ENCODE results near the gene WFIKKN1. TPM values are rescaled to one million over a fixed set of nuclear protein-coding genes. Genes with fewer than 3 reads are reported as not detected.

WFIKKN1 gene
- total RNA-seq, 2 donors from 2014 or later, result 0.92 to 1.2 TPM

DNA sequence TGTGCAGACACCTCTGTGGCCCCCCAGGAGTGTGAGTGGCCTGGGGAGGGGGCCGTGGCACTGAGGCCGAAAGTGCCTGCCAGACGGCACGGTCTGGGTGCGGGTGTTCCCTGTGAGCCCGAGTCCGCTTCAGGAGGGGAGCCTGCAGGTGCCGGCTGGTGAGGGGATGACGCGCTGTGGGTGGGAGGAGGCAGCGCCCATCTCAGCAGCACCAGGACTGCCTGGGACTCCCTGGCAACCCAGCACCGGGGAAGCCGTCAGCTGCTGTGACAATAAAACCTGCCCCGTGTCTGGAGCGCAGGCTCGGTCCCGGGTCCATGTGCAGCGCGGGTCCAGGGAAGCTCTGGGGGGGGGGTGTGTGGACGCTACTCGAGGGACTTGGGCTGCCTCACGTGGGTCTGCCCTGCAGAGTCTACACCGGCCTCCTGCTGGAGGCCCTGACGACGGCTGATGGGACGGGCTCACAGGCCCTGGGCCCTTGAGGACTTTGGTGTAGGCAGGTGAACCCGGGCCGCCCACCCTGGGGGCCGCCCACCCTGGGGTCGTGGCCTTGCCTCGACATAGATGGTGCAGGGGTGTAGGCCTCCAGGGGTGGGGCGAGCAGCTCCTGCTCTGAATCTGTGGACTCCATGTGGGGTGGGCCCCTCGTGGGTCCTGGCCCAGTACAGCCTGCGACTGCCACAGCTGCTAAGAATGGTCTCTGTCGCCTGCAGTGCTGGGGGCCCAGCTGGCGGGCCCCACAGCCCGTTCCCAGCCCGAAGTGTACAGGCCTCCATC lies 46.8 kb upstream of the WFIKKN1 start:
- H3K36me3 ChIP-seq, result no peaks in the 10 kb centered on the region
- no peak overlapping the region for H3K4me3 ChIP-seq
- no peak for ATAC-seq (ENCODE audit: insufficient number of reproducible peaks, low FRiP score, low read depth)
- H3K27me3 ChIP-seq (replicated peaks; ENCODE audit: insufficient read depth), result no peaks in the 10 kb centered on the region
- H3K27ac ChIP-seq, result no peak overlapping the region
- no peaks in the 10 kb centered on the region for H3K9me3 ChIP-seq
- no peak for DNase-seq (ENCODE audit: low spot score)
- TF ChIP-seq, protein P1, sequence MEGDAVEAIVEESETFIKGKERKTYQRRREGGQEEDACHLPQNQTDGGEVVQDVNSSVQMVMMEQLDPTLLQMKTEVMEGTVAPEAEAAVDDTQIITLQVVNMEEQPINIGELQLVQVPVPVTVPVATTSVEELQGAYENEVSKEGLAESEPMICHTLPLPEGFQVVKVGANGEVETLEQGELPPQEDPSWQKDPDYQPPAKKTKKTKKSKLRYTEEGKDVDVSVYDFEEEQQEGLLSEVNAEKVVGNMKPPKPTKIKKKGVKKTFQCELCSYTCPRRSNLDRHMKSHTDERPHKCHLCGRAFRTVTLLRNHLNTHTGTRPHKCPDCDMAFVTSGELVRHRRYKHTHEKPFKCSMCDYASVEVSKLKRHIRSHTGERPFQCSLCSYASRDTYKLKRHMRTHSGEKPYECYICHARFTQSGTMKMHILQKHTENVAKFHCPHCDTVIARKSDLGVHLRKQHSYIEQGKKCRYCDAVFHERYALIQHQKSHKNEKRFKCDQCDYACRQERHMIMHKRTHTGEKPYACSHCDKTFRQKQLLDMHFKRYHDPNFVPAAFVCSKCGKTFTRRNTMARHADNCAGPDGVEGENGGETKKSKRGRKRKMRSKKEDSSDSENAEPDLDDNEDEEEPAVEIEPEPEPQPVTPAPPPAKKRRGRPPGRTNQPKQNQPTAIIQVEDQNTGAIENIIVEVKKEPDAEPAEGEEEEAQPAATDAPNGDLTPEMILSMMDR (IDR thresholded peaks at IDR 0.05), result no peak
- H3K4me1 ChIP-seq (ENCODE audit: control insufficient read depth in 1 of 2, low read depth in 2 of 2), result peaks cover 9 to 24% of the 10 kb centered on the region in 2 donors

DNA sequence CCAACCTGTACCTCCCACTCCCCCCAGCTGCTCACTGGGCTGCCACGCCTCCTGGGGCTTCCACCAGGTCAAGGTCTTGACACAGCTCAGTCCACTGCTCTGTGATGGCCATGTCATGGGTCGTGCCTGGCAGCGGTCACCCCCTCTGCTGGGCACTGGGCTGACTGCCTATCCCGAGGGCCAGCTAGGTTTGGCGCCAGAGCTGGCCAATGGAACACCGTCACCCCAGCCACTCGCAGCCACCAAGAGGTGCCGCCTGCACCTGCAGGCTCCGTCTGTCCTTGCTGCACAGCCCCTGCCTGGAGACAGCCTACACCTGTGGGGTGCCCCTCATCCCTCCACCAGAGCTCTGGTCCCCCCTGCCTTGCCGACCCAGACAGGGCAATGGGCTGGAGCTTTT lies 45.4 kb upstream of the WFIKKN1 start:
- Histone ChIP-seq H3K4me3 (no peak overlapping the region), H3K36me3 (no peaks in the 10 kb centered on the region), H3K9me3 (no peaks in the 10 kb centered on the region), H3K27ac (no peak overlapping the region), H3K4me1 (ENCODE audit: control insufficient read depth in 1 of 2, low read depth in 2 of 2) (peaks cover 9 to 24% of the 10 kb centered on the region in 2 donors), H3K27me3 (replicated peaks; ENCODE audit: insufficient read depth) (no peaks in the 10 kb centered on the region)
- no peak for ATAC-seq (ENCODE audit: insufficient number of reproducible peaks, low FRiP score, low read depth)
- TF ChIP-seq, protein P1 (IDR thresholded peaks at IDR 0.05), result no peak
- no peak for DNase-seq (ENCODE audit: low spot score)

DNA sequence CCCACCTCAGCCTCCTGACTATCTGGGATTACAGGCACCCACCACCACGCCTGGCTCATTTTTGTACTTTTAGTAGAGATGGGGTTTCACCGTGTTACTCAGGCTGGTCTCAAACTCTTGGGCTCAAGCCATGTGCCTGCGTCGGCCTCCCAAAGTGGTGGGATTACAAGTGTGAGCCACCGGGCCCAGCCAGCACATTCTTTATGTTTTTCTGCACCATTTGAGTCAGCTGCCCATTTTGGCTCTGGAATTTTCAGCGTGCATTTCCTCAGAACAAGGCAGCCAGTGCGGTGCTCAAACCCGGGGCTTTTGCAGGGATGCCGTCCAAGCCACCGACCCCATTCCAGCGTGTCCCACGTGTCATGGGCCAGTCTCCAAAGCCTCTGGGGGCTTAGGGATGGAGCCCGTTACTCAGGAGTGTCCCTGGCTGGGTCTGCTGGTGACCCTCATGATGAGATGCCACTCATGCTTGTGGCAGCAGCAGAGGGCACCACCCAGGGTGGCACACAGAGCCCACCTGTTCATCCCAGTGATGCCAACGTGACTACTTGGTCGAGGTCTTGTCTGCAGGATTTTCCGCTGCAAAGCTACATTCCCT lies 44.6 kb upstream of the WFIKKN1 start:
- Histone ChIP-seq H3K4me1 (ENCODE audit: control insufficient read depth in 1 of 2, low read depth in 2 of 2) (peaks cover 15 to 31% of the 10 kb centered on the region in 2 donors), H3K27me3 (replicated peaks; ENCODE audit: insufficient read depth) (no peaks in the 10 kb centered on the region), H3K36me3 (no peaks in the 10 kb centered on the region), H3K9me3 (no peaks in the 10 kb centered on the region), H3K4me3 (no peak overlapping the region), H3K27ac (no peak overlapping the region)
- ATAC-seq (ENCODE audit: insufficient number of reproducible peaks, low FRiP score, low read depth) (no peak), DNase-seq (ENCODE audit: low spot score) (no peak)
- TF ChIP-seq, protein P1 (IDR thresholded peaks at IDR 0.05), result no peak

DNA sequence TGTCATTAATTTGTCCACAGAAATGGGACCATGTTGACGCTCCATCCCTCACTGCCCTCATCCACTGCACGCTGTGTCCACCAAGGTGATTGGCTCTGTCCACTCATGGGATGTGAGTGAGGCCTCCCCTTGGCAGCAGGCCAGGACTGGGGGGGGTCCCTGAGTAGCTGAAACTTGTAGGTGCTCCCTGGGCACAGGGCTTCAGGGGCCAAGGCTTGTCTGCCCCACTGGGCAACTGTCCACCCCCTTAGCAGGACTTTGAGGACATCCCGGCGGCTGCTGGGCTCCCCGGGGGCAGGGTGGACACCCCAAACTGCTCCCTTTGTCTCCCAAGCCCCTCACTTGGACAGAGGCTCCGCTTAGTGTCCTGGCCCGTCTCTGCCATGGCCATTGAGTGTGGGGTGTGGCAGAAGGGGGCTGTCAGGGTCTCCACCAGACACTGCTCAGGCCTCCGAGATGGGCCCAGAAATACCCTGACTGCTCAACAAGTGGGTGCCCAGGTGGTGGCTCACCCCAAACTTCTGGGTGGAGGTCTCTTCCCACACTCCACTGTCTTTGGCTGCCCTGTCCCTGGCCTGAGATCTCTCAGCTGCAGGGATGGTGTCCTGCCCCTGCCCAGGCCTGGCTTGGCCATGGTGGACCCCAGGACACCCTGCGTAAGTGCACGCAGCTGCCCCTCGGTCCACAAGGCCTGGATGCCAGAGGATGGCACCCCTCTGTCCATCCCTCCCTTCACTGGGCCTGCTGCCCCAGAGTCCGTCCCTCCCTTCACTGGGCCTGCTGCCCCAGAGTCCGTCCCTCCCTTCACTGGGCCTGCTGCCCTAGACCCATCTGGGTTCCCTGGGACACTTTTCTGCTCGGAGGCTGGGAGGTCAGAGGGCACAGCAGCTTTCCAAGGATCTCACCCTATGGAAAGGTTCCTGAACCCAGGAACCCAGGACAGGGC lies 43.9 kb upstream of the WFIKKN1 start:
- H3K36me3 ChIP-seq, result no peaks in the 10 kb centered on the region
- no peak overlapping the region for H3K27ac ChIP-seq
- TF ChIP-seq, protein P1 (IDR thresholded peaks at IDR 0.05), result no peak
- H3K27me3 ChIP-seq (replicated peaks; ENCODE audit: insufficient read depth), result no peaks in the 10 kb centered on the region
- no peak overlapping the region for H3K4me3 ChIP-seq
- peaks cover 19 to 38% of the 10 kb centered on the region in 2 donors for H3K4me1 ChIP-seq (ENCODE audit: control insufficient read depth in 1 of 2, low read depth in 2 of 2)
- H3K9me3 ChIP-seq, result no peaks in the 10 kb centered on the region
- DNase-seq (ENCODE audit: low spot score), result no peak
- no peak for ATAC-seq (ENCODE audit: insufficient number of reproducible peaks, low FRiP score, low read depth)

DNA sequence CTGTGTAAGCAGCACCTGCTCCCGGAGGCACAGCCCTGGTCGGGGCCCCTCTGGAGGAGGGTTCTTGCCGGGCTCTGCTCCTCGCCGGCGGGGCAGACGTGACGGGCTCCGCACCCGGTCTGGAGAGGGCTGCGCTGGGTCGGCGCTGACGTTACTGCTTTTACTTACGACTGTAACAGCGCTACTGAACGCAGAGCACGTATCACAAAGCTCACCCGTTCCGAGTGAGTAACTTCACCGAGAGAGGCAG lies 42.2 kb upstream of the WFIKKN1 start:
- ATAC-seq (ENCODE audit: insufficient number of reproducible peaks, low FRiP score, low read depth), result peak; percentile 8
- no peaks in the 10 kb centered on the region for H3K27me3 ChIP-seq (replicated peaks; ENCODE audit: insufficient read depth)
- peaks cover 19 to 47% of the 10 kb centered on the region in 2 donors for H3K4me1 ChIP-seq (ENCODE audit: control insufficient read depth in 1 of 2, low read depth in 2 of 2)
- TF ChIP-seq, protein P1 (IDR thresholded peaks at IDR 0.05), result no peak
- no peaks in the 10 kb centered on the region for H3K9me3 ChIP-seq
- DNase-seq (ENCODE audit: low spot score), result peak; percentile 19
- peak overlapping the region; percentile 98 for H3K4me3 ChIP-seq
- no peaks in the 10 kb centered on the region for H3K36me3 ChIP-seq
- peak overlapping the region; percentile 90 to 98 for H3K27ac ChIP-seq

Data from thoracic aorta (tissue), 2 donors.